Measurements from ENCODE around the gene AGAP2. TPM values are rescaled to one million over a fixed set of nuclear protein-coding genes. Genes with fewer than 3 reads are reported as not detected.

The AGAP2 gene
- total and polyA plus RNA-seq, 9 of the 15 experiments (the other 6 are each of a cell fraction or from before 2014, with no cell fraction given): 0.04 to 0.77 (median 0.28) TPM; not detected in 1

DNA sequence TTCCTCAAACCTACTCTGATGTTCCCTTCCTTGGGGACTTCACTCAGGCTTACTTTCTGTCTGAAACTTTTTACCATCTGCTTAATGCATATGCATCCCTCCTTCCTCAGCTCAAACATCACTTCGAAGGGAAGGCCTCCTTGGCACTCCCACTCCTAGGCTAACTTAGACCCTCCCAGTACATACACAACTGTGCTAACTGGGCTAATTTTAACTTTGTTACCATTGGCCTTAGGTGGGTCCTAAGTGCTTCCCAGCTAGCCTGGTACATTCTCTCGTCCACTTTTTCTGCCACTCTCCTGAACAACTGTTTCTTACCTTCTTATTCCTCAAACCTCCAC lies 37.7 kb upstream of the AGAP2 start:
- no peak for FAIRE-seq
- Histone ChIP-seq H4K20me1 (replicated peaks; ENCODE audit: control insufficient read depth, insufficient read depth, low read length) (no peaks in the 10 kb centered on the region), H3K4me2 (ENCODE audit: insufficient read depth, low read length) (no peak overlapping the region), H3K36me3 (ENCODE audit: control insufficient read depth, insufficient read depth, low read length) (peaks cover 20% of the 10 kb centered on the region; the same call in 2 of the 3 replicates), H2AFZ (ENCODE audit: low read depth, low read length) (no peak overlapping the region), H3K9me1 (ENCODE audit: control insufficient read depth, insufficient read depth, low read length) (no peaks in the 10 kb centered on the region), H3K9ac (ENCODE audit: insufficient read depth in 1 of 2, low read depth in 2 of 2, low read length in 2 of 2) (no peak overlapping the region), H3K9me3 (replicated peaks; ENCODE audit: control insufficient read depth, insufficient read depth, low read depth, low read length) (no peaks in the 10 kb centered on the region), H3K79me2 (ENCODE audit: control insufficient read depth, insufficient read depth, low read length) (peaks cover 18% of the 10 kb centered on the region), H3K4me1 (replicated peaks in 1 of 2; ENCODE audit: control insufficient read depth in 2 of 2, insufficient read depth in 2 of 2, low read length in 2 of 2) (peaks cover 6 to 18% of the 10 kb centered on the region in 2 experiments), H3K4me3 (no peak overlapping the region), H3K27me3 (ENCODE audit: control insufficient read depth in 2 of 2, insufficient read depth in 2 of 2, low read length in 2 of 2) (no peaks in the 10 kb centered on the region), H3K27ac (ENCODE audit: extremely low read depth, low read depth, low read length) (no peak overlapping the region)
- no peak for TF ChIP-seq SMAD4 (CRISPR knock-in tag; conservative IDR thresholded peaks at IDR 0.05)
- no peak for TF ChIP-seq OTX1 (CRISPR knock-in tag; IDR thresholded peaks at IDR 0.05)
- no peak for TF ChIP-seq NCOR1 (IDR thresholded peaks at IDR 0.05)
- WGBS (ENCODE audit: insufficient coverage, low coverage, missing lambda C conversion rate): 80% methylated on average over 2 of the region's 2 CpGs
- CTCF ChIA-PET (ENCODE audit: low intra/inter-chr PET ratio): interaction anchor here (1.1 kb wide), 1 partner anchor 317 kb away, joined by 3 read pairs; no protein-coding TSS in a partner anchor
- POLR2A ChIA-PET: no interaction called here
- in situ Hi-C loops (cut with MboI) (no loop called here), intact Hi-C loops (cut with micrococcal nuclease) (no loop called here)
- ATAC-seq: no peak
- DNase-seq (ENCODE audit: extremely low read depth in 1 of 4, low spot score in 3 of 4): no peak
- no TSS peak for BruUV-seq (replicated peaks)

DNA sequence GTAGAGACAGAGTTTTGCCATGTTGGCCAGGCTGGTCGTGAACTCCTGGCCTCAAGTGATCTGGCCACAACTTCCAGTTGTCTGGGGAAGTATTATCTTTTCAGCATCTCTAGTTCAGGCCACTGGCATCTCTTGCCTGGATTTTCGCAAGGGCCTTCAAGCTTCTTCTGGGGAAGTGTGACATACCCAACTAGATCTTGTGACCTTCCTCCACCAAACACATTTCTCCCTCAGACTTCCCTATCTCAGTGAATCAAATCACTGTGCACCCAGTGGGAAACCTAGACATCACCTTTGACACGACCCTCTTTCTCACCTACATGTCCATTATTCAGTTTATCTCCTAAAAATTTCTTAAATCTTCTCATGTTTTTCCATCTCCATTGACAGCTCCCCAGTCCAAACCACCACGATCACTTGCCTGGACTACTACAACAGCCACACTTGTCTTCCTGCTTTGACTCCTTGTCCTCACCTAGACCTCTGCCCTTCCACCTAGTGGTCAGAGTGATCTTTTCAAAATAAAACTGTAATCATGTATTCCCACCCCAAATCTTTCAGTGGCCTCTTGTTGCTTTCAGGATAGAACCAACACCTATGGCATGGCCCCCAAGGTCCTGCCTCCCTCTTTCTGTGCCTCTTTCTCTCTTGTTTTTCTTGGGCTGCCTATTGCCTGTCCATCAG lies 37.2 kb upstream of the AGAP2 start:
- Histone ChIP-seq H2AFZ (ENCODE audit: low read depth, low read length) (no peak overlapping the region), H3K27me3 (ENCODE audit: control insufficient read depth in 2 of 2, insufficient read depth in 2 of 2, low read length in 2 of 2) (no peaks in the 10 kb centered on the region), H3K4me1 (replicated peaks in 1 of 2; ENCODE audit: control insufficient read depth in 2 of 2, insufficient read depth in 2 of 2, low read length in 2 of 2) (peaks cover 11 to 22% of the 10 kb centered on the region in 2 experiments), H3K27ac (ENCODE audit: extremely low read depth, low read depth, low read length) (no peak overlapping the region), H4K20me1 (replicated peaks; ENCODE audit: control insufficient read depth, insufficient read depth, low read length) (no peaks in the 10 kb centered on the region), H3K9ac (ENCODE audit: insufficient read depth in 1 of 2, low read depth in 2 of 2, low read length in 2 of 2) (no peak overlapping the region), H3K9me3 (replicated peaks; ENCODE audit: control insufficient read depth, insufficient read depth, low read depth, low read length) (no peaks in the 10 kb centered on the region), H3K4me3 (no peak overlapping the region), H3K36me3 (ENCODE audit: control insufficient read depth, insufficient read depth, low read length) (peaks cover 23% of the 10 kb centered on the region), H3K79me2 (ENCODE audit: control insufficient read depth, insufficient read depth, low read length) (peaks cover 23% of the 10 kb centered on the region), H3K4me2 (ENCODE audit: insufficient read depth, low read length) (no peak overlapping the region), H3K9me1 (ENCODE audit: control insufficient read depth, insufficient read depth, low read length) (no peaks in the 10 kb centered on the region)
- intact Hi-C loops (cut with micrococcal nuclease) (no loop called here), in situ Hi-C loops (cut with MboI) (no loop called here)
- peak; percentile 23 for FAIRE-seq
- no TSS peak for BruUV-seq (replicated peaks)
- peak in 1 of 4 experiments; percentile 38 for DNase-seq (ENCODE audit: extremely low read depth in 1 of 4, low spot score in 3 of 4)
- WGBS (ENCODE audit: insufficient coverage, low coverage, missing lambda C conversion rate): 74% methylated on average over 4 of the region's 4 CpGs
- POLR2A ChIA-PET: interaction anchor here (0.8 kb wide), 2 partner anchors 22 to 34 kb away, joined by 3 to 4 read pairs; no protein-coding TSS in a partner anchor
- TF ChIP-seq CREB3L1 (IDR thresholded peaks at IDR 0.05; ENCODE audit: borderline replicate concordance, low read depth): no peak
- no peak for TF ChIP-seq NEUROD1 (IDR thresholded peaks at IDR 0.05; ENCODE audit: borderline replicate concordance, low read depth, low read length, partially characterized antibody)
- TF ChIP-seq, protein P1, sequence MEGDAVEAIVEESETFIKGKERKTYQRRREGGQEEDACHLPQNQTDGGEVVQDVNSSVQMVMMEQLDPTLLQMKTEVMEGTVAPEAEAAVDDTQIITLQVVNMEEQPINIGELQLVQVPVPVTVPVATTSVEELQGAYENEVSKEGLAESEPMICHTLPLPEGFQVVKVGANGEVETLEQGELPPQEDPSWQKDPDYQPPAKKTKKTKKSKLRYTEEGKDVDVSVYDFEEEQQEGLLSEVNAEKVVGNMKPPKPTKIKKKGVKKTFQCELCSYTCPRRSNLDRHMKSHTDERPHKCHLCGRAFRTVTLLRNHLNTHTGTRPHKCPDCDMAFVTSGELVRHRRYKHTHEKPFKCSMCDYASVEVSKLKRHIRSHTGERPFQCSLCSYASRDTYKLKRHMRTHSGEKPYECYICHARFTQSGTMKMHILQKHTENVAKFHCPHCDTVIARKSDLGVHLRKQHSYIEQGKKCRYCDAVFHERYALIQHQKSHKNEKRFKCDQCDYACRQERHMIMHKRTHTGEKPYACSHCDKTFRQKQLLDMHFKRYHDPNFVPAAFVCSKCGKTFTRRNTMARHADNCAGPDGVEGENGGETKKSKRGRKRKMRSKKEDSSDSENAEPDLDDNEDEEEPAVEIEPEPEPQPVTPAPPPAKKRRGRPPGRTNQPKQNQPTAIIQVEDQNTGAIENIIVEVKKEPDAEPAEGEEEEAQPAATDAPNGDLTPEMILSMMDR (IDR thresholded peaks at IDR 0.05 in 2 of 3, conservative IDR thresholded peaks at IDR 0.05 in 1 of 3; ENCODE audit: insufficient read depth in 2 of 3, low read depth in 1 of 3, low read length in 3 of 3): peak; percentile 19 to 41 (median 37); a peak in 3 of 6 replicates
- TF ChIP-seq, protein P2, sequence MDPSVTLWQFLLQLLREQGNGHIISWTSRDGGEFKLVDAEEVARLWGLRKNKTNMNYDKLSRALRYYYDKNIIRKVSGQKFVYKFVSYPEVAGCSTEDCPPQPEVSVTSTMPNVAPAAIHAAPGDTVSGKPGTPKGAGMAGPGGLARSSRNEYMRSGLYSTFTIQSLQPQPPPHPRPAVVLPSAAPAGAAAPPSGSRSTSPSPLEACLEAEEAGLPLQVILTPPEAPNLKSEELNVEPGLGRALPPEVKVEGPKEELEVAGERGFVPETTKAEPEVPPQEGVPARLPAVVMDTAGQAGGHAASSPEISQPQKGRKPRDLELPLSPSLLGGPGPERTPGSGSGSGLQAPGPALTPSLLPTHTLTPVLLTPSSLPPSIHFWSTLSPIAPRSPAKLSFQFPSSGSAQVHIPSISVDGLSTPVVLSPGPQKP (CRISPR knock-in tag; IDR thresholded peaks at IDR 0.05): no peak
- CTCF ChIA-PET (ENCODE audit: low intra/inter-chr PET ratio): interaction anchor here (1.1 kb wide), 1 partner anchor 317 kb away, joined by 3 read pairs; no protein-coding TSS in a partner anchor
- no peak for ATAC-seq
